PFSK-1 (cell line): ENCODE results near the gene OR56A5.

ENCODE experiments used
- FOXP2 ChIP-seq: optimal IDR thresholded peaks from 2 replicates; pipeline ENCODE3; 2011; ENCODE audit warnings: borderline replicate concordance, control low read depth, inconsistent platforms; ENCODE audit not compliant: insufficient read depth; ENCODE audit errors: extremely low read length, extremely low read depth
- POLR2AphosphoS5 ChIP-seq: IDR thresholded peaks from 2 replicates; pipeline ENCODE4 v1.6.1; 2012; ENCODE audit warnings: low read depth, mild to moderate bottlenecking, control low read depth, low read length, moderate library complexity
- SIN3A ChIP-seq: IDR thresholded peaks from 2 replicates; pipeline ENCODE4 v1.6.1; 2012; ENCODE audit warnings: mild to moderate bottlenecking, low read length, moderate library complexity, borderline replicate concordance; ENCODE audit not compliant: insufficient read depth
- TAF1 ChIP-seq: IDR thresholded peaks from 2 replicates; pipeline ENCODE4 v1.6.1; 2012; ENCODE audit warnings: low read length, control low read depth, borderline replicate concordance; ENCODE audit not compliant: insufficient read depth
- TF ChIP-seq, protein P1 (sequence below), 2 experiments: IDR thresholded peaks; 2 replicates each; pipeline versions ENCODE4 v1.6.1 to v1.8.0; 2011 to 2012; ENCODE audit warnings: low read depth in 2 of 2, low read length in 2 of 2, control low read depth in 1 of 2, inconsistent platforms in 1 of 2, mild to moderate bottlenecking in 1 of 2, moderate library complexity in 1 of 2; ENCODE audit not compliant: insufficient read depth in 1 of 2

Gene OR56A5

DNA sequence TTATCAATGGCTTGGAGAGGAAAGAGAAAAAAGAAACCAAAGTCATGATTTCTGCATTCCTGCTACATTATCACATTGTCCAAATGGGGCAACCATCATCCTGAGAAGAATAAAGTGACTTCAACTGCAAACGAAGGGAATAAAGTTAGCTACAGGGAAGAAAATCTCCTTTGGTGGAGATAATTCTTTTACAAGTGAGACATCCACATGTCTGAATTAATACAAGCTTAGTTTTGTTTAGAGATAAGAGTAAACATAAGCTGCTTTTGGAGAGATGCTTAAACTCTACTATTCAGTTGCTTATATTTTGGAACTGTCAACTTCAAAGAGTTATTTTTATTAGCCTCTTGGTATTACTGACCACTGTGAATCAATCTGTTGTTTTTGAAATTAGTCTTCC lies 18.6 kb upstream of the OR56A5 start, which contains the start of gene OR52L1:
Gene OR52L1, minus strand, starts transcription at position 101 of the 400 bp plus-strand sequence. Its CDS starts 55 bp downstream, at position 46.
- TF ChIP-seq TAF1 (no peak), FOXP2 (no peak), POLR2AphosphoS5 (no peak), SIN3A (no peak)
- TF ChIP-seq, protein P1, sequence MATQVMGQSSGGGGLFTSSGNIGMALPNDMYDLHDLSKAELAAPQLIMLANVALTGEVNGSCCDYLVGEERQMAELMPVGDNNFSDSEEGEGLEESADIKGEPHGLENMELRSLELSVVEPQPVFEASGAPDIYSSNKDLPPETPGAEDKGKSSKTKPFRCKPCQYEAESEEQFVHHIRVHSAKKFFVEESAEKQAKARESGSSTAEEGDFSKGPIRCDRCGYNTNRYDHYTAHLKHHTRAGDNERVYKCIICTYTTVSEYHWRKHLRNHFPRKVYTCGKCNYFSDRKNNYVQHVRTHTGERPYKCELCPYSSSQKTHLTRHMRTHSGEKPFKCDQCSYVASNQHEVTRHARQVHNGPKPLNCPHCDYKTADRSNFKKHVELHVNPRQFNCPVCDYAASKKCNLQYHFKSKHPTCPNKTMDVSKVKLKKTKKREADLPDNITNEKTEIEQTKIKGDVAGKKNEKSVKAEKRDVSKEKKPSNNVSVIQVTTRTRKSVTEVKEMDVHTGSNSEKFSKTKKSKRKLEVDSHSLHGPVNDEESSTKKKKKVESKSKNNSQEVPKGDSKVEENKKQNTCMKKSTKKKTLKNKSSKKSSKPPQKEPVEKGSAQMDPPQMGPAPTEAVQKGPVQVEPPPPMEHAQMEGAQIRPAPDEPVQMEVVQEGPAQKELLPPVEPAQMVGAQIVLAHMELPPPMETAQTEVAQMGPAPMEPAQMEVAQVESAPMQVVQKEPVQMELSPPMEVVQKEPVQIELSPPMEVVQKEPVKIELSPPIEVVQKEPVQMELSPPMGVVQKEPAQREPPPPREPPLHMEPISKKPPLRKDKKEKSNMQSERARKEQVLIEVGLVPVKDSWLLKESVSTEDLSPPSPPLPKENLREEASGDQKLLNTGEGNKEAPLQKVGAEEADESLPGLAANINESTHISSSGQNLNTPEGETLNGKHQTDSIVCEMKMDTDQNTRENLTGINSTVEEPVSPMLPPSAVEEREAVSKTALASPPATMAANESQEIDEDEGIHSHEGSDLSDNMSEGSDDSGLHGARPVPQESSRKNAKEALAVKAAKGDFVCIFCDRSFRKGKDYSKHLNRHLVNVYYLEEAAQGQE (IDR thresholded peaks at IDR 0.05; ENCODE audit: insufficient read depth in 1 of 2, low read depth in 2 of 2, low read length in 2 of 2), result no peak

DNA sequence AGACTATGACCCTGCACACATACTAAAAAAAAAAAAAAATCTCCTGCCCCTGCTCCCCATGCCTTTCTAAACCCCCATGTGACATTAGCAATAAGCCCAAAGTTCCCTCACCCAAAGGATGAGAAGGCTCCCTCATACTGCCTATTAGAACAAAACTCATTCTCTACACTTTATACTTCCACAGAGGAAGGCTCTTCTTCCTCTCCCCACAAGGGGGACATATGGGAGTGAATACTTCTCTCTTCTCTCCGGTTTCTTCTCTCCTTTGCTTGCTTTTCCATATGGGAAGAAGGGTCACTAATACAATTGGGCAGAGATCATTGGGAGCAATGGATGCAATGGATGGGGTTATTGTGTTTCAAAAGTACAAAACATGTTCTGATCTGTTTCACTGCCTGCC lies 15.1 kb upstream of the OR56A5 start:
- TF ChIP-seq, protein P1 (IDR thresholded peaks at IDR 0.05; ENCODE audit: insufficient read depth in 1 of 2, low read depth in 2 of 2, low read length in 2 of 2), result no peak
- TF ChIP-seq FOXP2, result no peak
- TF ChIP-seq POLR2AphosphoS5, result no peak
- no peak for TF ChIP-seq TAF1
- no peak for TF ChIP-seq SIN3A

DNA sequence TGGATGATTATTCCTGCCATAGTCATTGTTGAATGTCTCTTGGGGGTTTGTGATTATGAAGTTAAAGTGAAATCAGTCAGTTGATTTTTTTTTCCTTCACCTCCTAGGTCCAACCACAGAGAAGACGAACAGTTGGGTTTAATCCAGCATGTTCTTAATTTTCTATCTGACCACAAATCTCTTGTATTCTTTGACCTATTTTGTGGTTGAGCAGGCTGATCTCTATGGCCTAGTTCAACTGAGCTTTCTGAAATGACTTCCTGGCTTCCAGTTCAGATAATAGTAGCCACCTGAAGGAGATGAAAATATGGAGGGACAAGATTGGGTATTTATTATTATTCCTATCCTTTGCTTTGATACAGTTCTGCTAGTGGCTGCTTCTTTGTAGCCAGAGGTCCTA lies 5.2 kb upstream of the OR56A5 start:
- TF ChIP-seq, protein P1 (IDR thresholded peaks at IDR 0.05; ENCODE audit: insufficient read depth in 1 of 2, low read depth in 2 of 2, low read length in 2 of 2), result no peak
- no peak for TF ChIP-seq SIN3A
- no peak for TF ChIP-seq POLR2AphosphoS5
- TF ChIP-seq TAF1, result no peak
- no peak for TF ChIP-seq FOXP2

DNA sequence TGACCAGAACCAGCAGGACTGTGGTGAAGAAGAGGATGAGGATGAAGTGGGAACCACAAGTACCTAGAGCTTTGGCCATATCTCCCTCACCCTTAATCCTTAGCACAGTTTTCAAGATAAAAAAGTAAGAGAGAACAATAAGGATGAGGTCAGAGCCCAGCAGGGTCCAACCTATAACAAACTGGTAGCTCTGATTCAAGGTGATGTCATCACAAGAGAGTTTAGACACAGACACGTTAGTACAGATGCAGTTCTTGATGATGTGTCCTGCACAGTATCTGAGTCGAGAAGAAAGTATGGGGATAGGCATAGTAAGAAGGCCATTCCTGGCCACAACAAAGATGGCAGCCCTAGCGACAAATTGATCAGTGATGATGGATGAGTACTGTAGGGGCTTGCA lies 586 bp downstream of the OR56A5 start:
- TF ChIP-seq TAF1, result no peak
- no peak for TF ChIP-seq FOXP2
- TF ChIP-seq POLR2AphosphoS5, result no peak
- TF ChIP-seq, protein P1 (IDR thresholded peaks at IDR 0.05; ENCODE audit: insufficient read depth in 1 of 2, low read depth in 2 of 2, low read length in 2 of 2), result no peak
- TF ChIP-seq SIN3A, result no peak

DNA sequence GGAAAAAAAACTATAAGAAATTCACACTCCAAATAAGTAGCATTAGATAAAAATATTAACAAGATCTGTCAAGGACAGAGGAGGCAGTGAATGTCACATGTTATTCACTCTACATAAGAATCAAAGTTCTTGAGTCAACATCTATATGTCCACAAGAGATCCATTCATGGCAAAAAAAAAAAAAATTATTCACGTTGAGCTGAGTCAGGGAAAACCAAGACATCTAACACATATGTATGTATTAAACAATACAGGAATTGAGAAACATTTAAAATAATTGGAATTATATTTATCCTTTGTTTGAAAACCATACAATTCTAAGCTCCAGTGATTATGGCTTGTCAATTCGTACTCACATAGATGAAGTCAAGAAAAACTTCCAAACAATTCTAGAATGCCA lies 1.3 kb downstream of the OR56A5 start:
- TF ChIP-seq SIN3A (no peak), TAF1 (no peak), POLR2AphosphoS5 (no peak), FOXP2 (no peak)
- TF ChIP-seq, protein P1 (IDR thresholded peaks at IDR 0.05; ENCODE audit: insufficient read depth in 1 of 2, low read depth in 2 of 2, low read length in 2 of 2), result no peak
